Hepatocyte (in vitro differentiated cells): Measurements from ENCODE around the gene PPM1H. TPM values are rescaled to one million over a fixed set of nuclear protein-coding genes. Genes with fewer than 3 reads are reported as not detected.
"Not testable (repeated sequence)": the region's sequence is repeated elsewhere in the genome, so short reads cannot be mapped to it uniquely, and the experiment has no call there.

Experiments used
- DNase-seq: peaks from one replicate; pipeline ENCODE4 v3.0.0-alpha.2; 2016; ENCODE audit warnings: low spot score
- H2AFZ ChIP-seq: fragments of 200-600 bp; sonication (generic); 2 replicates; pipeline ENCODE4 v1.6.0; 2016; ENCODE audit warnings: antibody characterized with exemption, mild to moderate bottlenecking
- H3K27ac ChIP-seq: fragments of 200-600 bp; sonication (generic); 2 replicates; pipeline ENCODE4 v1.5.1; 2016; ENCODE audit warnings: mild to moderate bottlenecking
- H3K27me3 ChIP-seq: fragments of 200-600 bp; sonication (generic); 2 replicates; pipeline ENCODE4 v1.6.1; 2016
- H3K36me3 ChIP-seq: fragments of 200-600 bp; sonication (generic); replicated peaks from 2 replicates; pipeline ENCODE4 v1.5.1; 2016; ENCODE audit warnings: low read depth; ENCODE audit not compliant: insufficient read depth
- H3K4me1 ChIP-seq: fragments of 200-600 bp; sonication (generic); 2 replicates; pipeline ENCODE4 v1.5.1; 2016; ENCODE audit warnings: mild to moderate bottlenecking, moderate library complexity; ENCODE audit not compliant: insufficient read depth
- H3K4me2 ChIP-seq: fragments of 200-600 bp; sonication (generic); 2 replicates; pipeline ENCODE4 v1.6.0; 2016
- H3K4me3 ChIP-seq: fragments of 200-600 bp; sonication (generic); 2 replicates; pipeline ENCODE4 v1.5.1; 2016; ENCODE audit warnings: mild to moderate bottlenecking
- H3K79me2 ChIP-seq: fragments of 200-600 bp; sonication (generic); 2 replicates; pipeline ENCODE4 v1.6.0; 2017; ENCODE audit warnings: mild to moderate bottlenecking
- H3K9me2 ChIP-seq: fragments of 200-600 bp; sonication (generic); replicated peaks from 2 replicates; pipeline ENCODE4 v1.6.0; 2017; ENCODE audit warnings: mild to moderate bottlenecking; ENCODE audit not compliant: insufficient read depth
- H3K9me3 ChIP-seq: fragments of 200-600 bp; sonication (generic); 2 replicates; pipeline ENCODE4 v1.5.1; 2016; ENCODE audit warnings: low read depth, mild to moderate bottlenecking
- H4K20me1 ChIP-seq: fragments of 200-600 bp; sonication (generic); 2 replicates; pipeline ENCODE4 v1.6.0; 2016; ENCODE audit warnings: mild to moderate bottlenecking; ENCODE audit not compliant: insufficient read depth, poor library complexity, severe bottlenecking
- EZH2 ChIP-seq: fragments of 200-600 bp; sonication (generic); IDR thresholded peaks from 2 replicates; pipeline ENCODE4 v1.6.1; 2016; ENCODE audit warnings: antibody characterized with exemption, mild to moderate bottlenecking, borderline replicate concordance
- EZH2phosphoT487 ChIP-seq: fragments of 200-600 bp; sonication (generic); IDR thresholded peaks from one replicate; pipeline ENCODE4 v1.6.1; 2018; ENCODE audit warnings: antibody characterized with exemption, mild to moderate bottlenecking, low read depth, moderate library complexity; ENCODE audit not compliant: unreplicated experiment, severe bottlenecking
- WGBS: methylation state at CpG from one replicate; pipeline ENCODE4 v1.1.6; 2016; ENCODE audit warnings: low lambda C conversion rate; ENCODE audit errors: missing lambda C conversion rate; 5-methylcytosine and 5-hydroxymethylcytosine counted together
- polyA plus RNA-seq: library from polyadenylated mRNA; unstranded; fragments of >200 nt; fragmentation: Nextera tagmentation; extraction: Ambion mirVana; gene quantifications from 2 replicates; pipeline ENCODE4 v1.2.1, GENCODE V29; 2016
- total RNA-seq: library from RNA; depleted of rRNA; stranded (reverse); fragments of >200 nt; gene quantifications from 2 replicates; pipeline ENCODE4 v1.2.3, GENCODE V29; 2014
- TF ChIP-seq, protein P1 (sequence below): fragments of 200-600 bp; sonication (generic); IDR thresholded peaks from 2 replicates; pipeline ENCODE4 v1.5.1; 2016; ENCODE audit warnings: antibody characterized with exemption, mild to moderate bottlenecking; ENCODE audit not compliant: poor library complexity

PPM1H gene
- total and polyA plus RNA-seq, 2 experiments from 2014 or later: 9.2 to 21.8 TPM

DNA sequence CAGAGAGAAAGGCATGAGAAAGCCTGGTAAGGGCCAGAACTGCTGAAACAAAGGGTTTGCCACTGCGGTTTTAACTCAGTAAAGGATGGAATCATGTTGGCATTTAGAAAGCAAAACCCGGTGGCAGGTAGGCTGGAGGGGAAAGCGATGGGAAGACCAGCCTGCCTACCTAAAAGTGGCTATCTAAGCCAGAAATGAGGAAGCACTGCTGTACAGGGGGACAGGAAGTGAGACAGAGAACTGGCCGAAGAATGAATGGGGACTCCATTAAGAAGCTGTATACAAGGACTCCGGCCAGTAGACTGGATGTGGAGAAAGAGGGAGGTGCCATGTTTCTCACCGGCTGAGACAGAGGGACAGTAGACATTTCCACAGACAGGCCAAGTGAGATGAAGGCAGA lies 48.2 kb downstream of the PPM1H start:
- DNase-seq: no peak
- no peak overlapping the region for H3K4me2 ChIP-seq
- no peak overlapping the region for H3K4me3 ChIP-seq
- H3K79me2 ChIP-seq: peaks cover 52% of the 10 kb centered on the region
- H3K4me1 ChIP-seq: peaks cover 7% of the 10 kb centered on the region
- no peaks in the 10 kb centered on the region for H4K20me1 ChIP-seq
- no peaks in the 10 kb centered on the region for H3K27me3 ChIP-seq
- TF ChIP-seq, protein P1, sequence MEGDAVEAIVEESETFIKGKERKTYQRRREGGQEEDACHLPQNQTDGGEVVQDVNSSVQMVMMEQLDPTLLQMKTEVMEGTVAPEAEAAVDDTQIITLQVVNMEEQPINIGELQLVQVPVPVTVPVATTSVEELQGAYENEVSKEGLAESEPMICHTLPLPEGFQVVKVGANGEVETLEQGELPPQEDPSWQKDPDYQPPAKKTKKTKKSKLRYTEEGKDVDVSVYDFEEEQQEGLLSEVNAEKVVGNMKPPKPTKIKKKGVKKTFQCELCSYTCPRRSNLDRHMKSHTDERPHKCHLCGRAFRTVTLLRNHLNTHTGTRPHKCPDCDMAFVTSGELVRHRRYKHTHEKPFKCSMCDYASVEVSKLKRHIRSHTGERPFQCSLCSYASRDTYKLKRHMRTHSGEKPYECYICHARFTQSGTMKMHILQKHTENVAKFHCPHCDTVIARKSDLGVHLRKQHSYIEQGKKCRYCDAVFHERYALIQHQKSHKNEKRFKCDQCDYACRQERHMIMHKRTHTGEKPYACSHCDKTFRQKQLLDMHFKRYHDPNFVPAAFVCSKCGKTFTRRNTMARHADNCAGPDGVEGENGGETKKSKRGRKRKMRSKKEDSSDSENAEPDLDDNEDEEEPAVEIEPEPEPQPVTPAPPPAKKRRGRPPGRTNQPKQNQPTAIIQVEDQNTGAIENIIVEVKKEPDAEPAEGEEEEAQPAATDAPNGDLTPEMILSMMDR: no peak
- TF ChIP-seq EZH2phosphoT487: no peak
- TF ChIP-seq EZH2: no peak
- WGBS: over 99% methylated on average over 6 of the region's 6 CpGs
- H2AFZ ChIP-seq: no peak overlapping the region
- no peaks in the 10 kb centered on the region for H3K9me3 ChIP-seq
- H3K36me3 ChIP-seq: no peaks in the 10 kb centered on the region
- no peak overlapping the region for H3K27ac ChIP-seq
- no peaks in the 10 kb centered on the region for H3K9me2 ChIP-seq

GRCh38 chr12:62885242-62885641 lies 49.7 kb downstream of the PPM1H start:
- no peak overlapping the region for H3K4me2 ChIP-seq
- no peaks in the 10 kb centered on the region for H4K20me1 ChIP-seq
- H3K79me2 ChIP-seq: peaks cover 41% of the 10 kb centered on the region
- DNase-seq: no peak
- H3K36me3 ChIP-seq: no peaks in the 10 kb centered on the region
- no peaks in the 10 kb centered on the region for H3K4me1 ChIP-seq
- H3K4me3 ChIP-seq: no peak overlapping the region
- H2AFZ ChIP-seq: no peak overlapping the region
- no peaks in the 10 kb centered on the region for H3K27me3 ChIP-seq
- H3K9me2 ChIP-seq: no peaks in the 10 kb centered on the region
- TF ChIP-seq, protein P1: no peak
- TF ChIP-seq EZH2 (no peak), EZH2phosphoT487 (no peak)
- H3K9me3 ChIP-seq: no peaks in the 10 kb centered on the region
- no peak overlapping the region for H3K27ac ChIP-seq

GRCh38 chr12:62884832-62885231 lies 50.1 kb downstream of the PPM1H start:
- H3K36me3 ChIP-seq, H3K9me2 ChIP-seq, H3K4me3 ChIP-seq, H3K9me3 ChIP-seq, H3K27me3 ChIP-seq, H3K4me2 ChIP-seq, DNase-seq, H3K27ac ChIP-seq, H2AFZ ChIP-seq, H3K4me1 ChIP-seq, H4K20me1 ChIP-seq: not testable (repeated sequence)
- H3K79me2 ChIP-seq: peaks cover 37% of the 10 kb centered on the region
- WGBS: 91% methylated on average over 5 of the region's 5 CpGs

- TF ChIP-seq, protein P1: no peak
- TF ChIP-seq EZH2phosphoT487 (no peak), EZH2 (no peak)
- no peak for DNase-seq
- no peak overlapping the region for H3K27ac ChIP-seq
- no peak overlapping the region for H2AFZ ChIP-seq
- H3K9me2 ChIP-seq: no peaks in the 10 kb centered on the region
- no peaks in the 10 kb centered on the region for H3K4me1 ChIP-seq
- H3K79me2 ChIP-seq: peaks cover 16% of the 10 kb centered on the region
- H3K4me2 ChIP-seq: no peak overlapping the region
- no peaks in the 10 kb centered on the region for H3K36me3 ChIP-seq
- no peaks in the 10 kb centered on the region for H3K27me3 ChIP-seq
- no peaks in the 10 kb centered on the region for H4K20me1 ChIP-seq
- no peak overlapping the region for H3K4me3 ChIP-seq
- 98% methylated on average over 3 of the region's 3 CpGs for WGBS
- no peaks in the 10 kb centered on the region for H3K9me3 ChIP-seq
Measured at GRCh38 chr12:62882696-62883095, 52.3 kb downstream of the PPM1H start.
